B cell (primary cell): Measurements from ENCODE around the gene DPP9. TPM values are rescaled to one million over a fixed set of nuclear protein-coding genes. Genes with fewer than 3 reads are reported as not detected.

Experiments
- ATAC-seq: fragments of 200-7000 bp; cut with Tn5 transposase; one replicate; pipeline ENCODE4 v1.10.0; 2021; ENCODE audit warnings: low read depth, mild to moderate bottlenecking, moderate number of reproducible peaks, moderate library complexity
- CTCF ChIA-PET: fragments of 350-600 bp; sonication (Branson Sonifier 250); formaldehyde crosslinking; loops from one replicate; lab custom pipeline; 2021; ENCODE audit warnings: antibody characterized with exemption, inconsistent platforms; lab: Charles Lee
- POLR2A ChIA-PET: fragments of 350-600 bp; sonication (Branson Sonifier 250); formaldehyde crosslinking; loops from one replicate; lab custom pipeline; 2021; ENCODE audit warnings: antibody characterized with exemption; lab: Charles Lee
- DNase-seq: peaks from one replicate; pipeline ENCODE4 v3.0.0; 2013
- H2AFZ ChIP-seq: 2 replicates; pipeline ENCODE4 v1.6.1; 2012; ENCODE audit warnings: mild to moderate bottlenecking, low read depth, low read length; ENCODE audit not compliant: insufficient read depth, poor library complexity, severe bottlenecking
- H3K27ac ChIP-seq, 2 donors: 1 replicate in 1 of 2; 2 replicates in 1 of 2; pipeline ENCODE4 v1.5.1; 2012 to 2013; ENCODE audit warnings: low read length in 2 of 2, mild to moderate bottlenecking in 2 of 2, moderate library complexity in 1 of 2
- H3K27me3 ChIP-seq, 4 experiments: fragments of 200-600 bp in 1 of 4; sonication (generic) in 1 of 4; replicated peaks in 1 of 4; 1 replicate in 2 of 4; 2 replicates in 2 of 4; pipeline versions ENCODE4 v1.6.1 to v1.7.0; 2013 to 2016; ENCODE audit warnings: low read length in 3 of 4, mild to moderate bottlenecking in 2 of 4, mixed read lengths in 1 of 4, moderate library complexity in 1 of 4; ENCODE audit not compliant: insufficient read depth in 4 of 4, control insufficient read depth in 3 of 4; ENCODE audit errors: control extremely low read depth in 1 of 4
- H3K36me3 ChIP-seq, 2 experiments: replicated peaks in 1 of 2; 1 replicate in 1 of 2; 2 replicates in 1 of 2; pipeline versions ENCODE4 v1.6.1 to v1.7.1; 2013; ENCODE audit warnings: low read length in 1 of 2; ENCODE audit not compliant: insufficient read depth in 2 of 2, control insufficient read depth in 1 of 2; ENCODE audit errors: control extremely low read depth in 1 of 2, extremely low read depth in 1 of 2
- H3K4me1 ChIP-seq, 2 donors: fragments of 200-600 bp in 1 of 2; sonication (generic) in 1 of 2; 1 replicate in 1 of 2; 2 replicates in 1 of 2; pipeline versions ENCODE4 v1.5.1 to v1.6.1; 2013 to 2017; ENCODE audit warnings: low read length in 2 of 2; ENCODE audit not compliant: control insufficient read depth in 2 of 2, insufficient read depth in 2 of 2
- H3K4me2 ChIP-seq: replicated peaks from 2 replicates; pipeline ENCODE3; 2012; ENCODE audit warnings: mild to moderate bottlenecking, low read depth, low read length; ENCODE audit not compliant: poor library complexity, severe bottlenecking
- H3K4me3 ChIP-seq, 5 experiments: fragments of 200-600 bp in 1 of 5; sonication (generic) in 1 of 5; 1 replicate in 3 of 5; 2 replicates in 2 of 5; pipeline versions ENCODE4 v1.5.1 to v1.7.0; 2011 to 2016; ENCODE audit warnings: low read length in 4 of 5, mild to moderate bottlenecking in 4 of 5, low read depth in 2 of 5, control low read depth in 1 of 5, moderate library complexity in 1 of 5; ENCODE audit not compliant: insufficient read depth in 1 of 5; ENCODE audit errors: control extremely low read depth in 1 of 5, extremely low read depth in 1 of 5
- H3K79me2 ChIP-seq: fragments of 200-600 bp; sonication (generic); one replicate; pipeline ENCODE4 v1.6.0; 2016; ENCODE audit warnings: low read length; ENCODE audit not compliant: control insufficient read depth, insufficient read depth
- H3K9ac ChIP-seq: fragments of 200-600 bp; sonication (generic); 2 replicates; pipeline ENCODE4 v1.6.1; 2017; ENCODE audit warnings: mild to moderate bottlenecking, low read length, moderate library complexity
- H3K9me3 ChIP-seq, 3 donors: one replicate each; pipeline versions ENCODE4 v1.6.1 to v1.7.1; 2013; ENCODE audit warnings: low read length in 2 of 3; ENCODE audit not compliant: control insufficient read depth in 2 of 3, insufficient read depth in 1 of 3; ENCODE audit errors: control extremely low read depth in 1 of 3
- H4K20me1 ChIP-seq: 2 replicates; pipeline ENCODE4 v1.6.0; 2012; ENCODE audit warnings: mild to moderate bottlenecking, low read length; ENCODE audit not compliant: insufficient read depth, control insufficient read depth, poor library complexity, severe bottlenecking
- H3K27ac Mint-ChIP-seq: one replicate; pipeline ENCODE4 v1.8.0; 2021; ENCODE audit warnings: mixed read lengths
- H3K27me3 Mint-ChIP-seq: one replicate; pipeline ENCODE4 v1.8.0; 2021; ENCODE audit warnings: mixed read lengths
- H3K4me1 Mint-ChIP-seq: one replicate; pipeline ENCODE4 v1.8.0; 2021; ENCODE audit warnings: mixed read lengths
- H3K4me3 Mint-ChIP-seq: one replicate; pipeline ENCODE4 v1.8.0; 2021; ENCODE audit warnings: mixed read lengths
- H3K9me3 Mint-ChIP-seq: one replicate; pipeline ENCODE4 v1.8.0; 2022; ENCODE audit warnings: mixed read lengths; ENCODE audit not compliant: insufficient read depth
- EZH2 ChIP-seq: IDR thresholded peaks from 2 replicates; pipeline ENCODE4 v1.6.1; 2012; ENCODE audit warnings: borderline replicate concordance, low read depth, mild to moderate bottlenecking, moderate library complexity, low read length; ENCODE audit not compliant: insufficient read depth, poor library complexity, severe bottlenecking
- WGBS: methylation state at CpG from one replicate; pipeline ENCODE4 v1.1.5; 2013; ENCODE audit warnings: missing lambda C conversion rate; ENCODE audit not compliant: insufficient coverage; 5-methylcytosine and 5-hydroxymethylcytosine counted together
- intact Hi-C: fragments of 100-400 bp; cut with micrococcal nuclease; formaldehyde crosslinking; loops from one replicate; pipeline ENCODE4 v1.10.0; 2022
- polyA plus RNA-seq: library from polyadenylated mRNA; depleted of rRNA; stranded (reverse); fragments of >200 nt; gene quantifications from 2 replicates; pipeline ENCODE4 v1.2.3, GENCODE V29; 2012
- total RNA-seq, 2 donors: library from RNA; stranded (reverse); fragments of 120-200 nt in 1 of 2; gene quantifications; 1 replicate in 1 of 2; 2 replicates in 1 of 2; pipeline versions ENCODE4 v1.2.3 to v1.2.4, GENCODE V29; 2013 to 2022
- TF ChIP-seq, protein P1 (sequence below): fragments of 200-600 bp; IDR thresholded peaks from one replicate; pipeline ENCODE4 v1.8.0; 2022; ENCODE audit warnings: antibody characterized with exemption, mild to moderate bottlenecking

Gene DPP9
- total and polyA plus RNA-seq, 2 donors (not counting 1 experiment from before 2014, with no cell fraction given), result 47.3 to 109 TPM

DNA sequence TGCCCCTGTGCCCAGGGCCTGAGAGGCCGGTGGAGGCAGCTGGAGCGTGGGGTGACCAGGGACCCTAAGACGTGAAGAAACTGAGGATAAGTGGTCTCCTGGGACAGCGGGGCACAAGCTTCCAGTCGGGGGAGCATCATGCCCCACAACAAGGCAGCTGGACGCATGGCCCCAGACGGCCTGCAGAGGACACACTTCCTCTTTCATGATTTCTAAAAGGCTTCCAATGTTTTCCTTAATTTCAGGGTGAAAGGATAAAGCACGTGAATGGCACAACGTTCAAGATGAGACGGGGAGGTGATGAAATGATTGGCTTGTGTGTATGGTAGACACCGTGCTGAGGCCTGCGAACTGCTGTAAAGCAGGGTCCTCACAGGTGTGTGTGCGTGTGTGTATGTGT lies 33.3 kb downstream of the DPP9 start:
- Histone ChIP-seq H3K79me2 (no peaks in the 10 kb centered on the region), H3K27ac (no peak overlapping the region), H3K9ac (no peak overlapping the region), H2AFZ (no peak overlapping the region), H3K4me2 (no peak overlapping the region), H3K27me3 (no peaks in the 10 kb centered on the region), H3K9me3 (no peaks in the 10 kb centered on the region), H3K36me3 (peaks cover 0 to 88% of the 10 kb centered on the region in 2 experiments), H3K4me3 (no peak overlapping the region), H4K20me1 (no peaks in the 10 kb centered on the region), H3K4me1 (no peaks in the 10 kb centered on the region)
- ChIA-PET POLR2A (no interaction called here), CTCF (no interaction called here)
- TF ChIP-seq, protein P1, sequence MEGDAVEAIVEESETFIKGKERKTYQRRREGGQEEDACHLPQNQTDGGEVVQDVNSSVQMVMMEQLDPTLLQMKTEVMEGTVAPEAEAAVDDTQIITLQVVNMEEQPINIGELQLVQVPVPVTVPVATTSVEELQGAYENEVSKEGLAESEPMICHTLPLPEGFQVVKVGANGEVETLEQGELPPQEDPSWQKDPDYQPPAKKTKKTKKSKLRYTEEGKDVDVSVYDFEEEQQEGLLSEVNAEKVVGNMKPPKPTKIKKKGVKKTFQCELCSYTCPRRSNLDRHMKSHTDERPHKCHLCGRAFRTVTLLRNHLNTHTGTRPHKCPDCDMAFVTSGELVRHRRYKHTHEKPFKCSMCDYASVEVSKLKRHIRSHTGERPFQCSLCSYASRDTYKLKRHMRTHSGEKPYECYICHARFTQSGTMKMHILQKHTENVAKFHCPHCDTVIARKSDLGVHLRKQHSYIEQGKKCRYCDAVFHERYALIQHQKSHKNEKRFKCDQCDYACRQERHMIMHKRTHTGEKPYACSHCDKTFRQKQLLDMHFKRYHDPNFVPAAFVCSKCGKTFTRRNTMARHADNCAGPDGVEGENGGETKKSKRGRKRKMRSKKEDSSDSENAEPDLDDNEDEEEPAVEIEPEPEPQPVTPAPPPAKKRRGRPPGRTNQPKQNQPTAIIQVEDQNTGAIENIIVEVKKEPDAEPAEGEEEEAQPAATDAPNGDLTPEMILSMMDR, result no peak
- TF ChIP-seq EZH2, result no peak
- ATAC-seq (no peak), DNase-seq (no peak)
- Mint-ChIP-seq H3K4me3 (no peak overlapping the region), H3K27ac (no peak overlapping the region), H3K27me3 (no peaks in the 10 kb centered on the region), H3K9me3 (no peaks in the 10 kb centered on the region), H3K4me1 (no peaks in the 10 kb centered on the region)
- intact Hi-C loops, result no loop called here
- 91% methylated on average over 13 of the region's 13 CpGs for WGBS

DNA sequence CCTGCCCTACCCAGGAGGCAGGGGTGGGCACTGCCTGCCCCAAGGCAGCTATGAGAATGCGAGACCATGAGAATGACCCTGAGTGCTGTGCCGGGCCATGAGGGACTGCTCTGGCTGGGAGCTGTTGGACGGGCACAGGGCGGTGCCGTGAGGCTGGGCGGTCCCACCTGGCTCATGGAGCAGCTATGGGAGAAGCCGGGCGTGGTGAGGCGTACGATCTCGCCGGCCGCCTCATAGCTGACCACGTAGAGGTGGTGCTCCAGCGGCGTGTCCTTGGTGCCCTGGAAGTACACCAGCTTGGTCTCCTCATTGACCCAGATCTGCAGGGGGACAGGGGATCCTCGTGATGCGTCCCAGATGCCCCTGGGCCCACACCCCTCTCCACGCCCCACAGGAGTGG lies 34.2 kb downstream of the DPP9 start:
- Histone ChIP-seq H4K20me1 (no peaks in the 10 kb centered on the region), H3K27me3 (no peaks in the 10 kb centered on the region), H3K9ac (no peak overlapping the region), H3K36me3 (peaks cover 0 to 89% of the 10 kb centered on the region in 2 experiments), H3K4me3 (no peak overlapping the region), H2AFZ (no peak overlapping the region), H3K4me2 (no peak overlapping the region), H3K79me2 (no peaks in the 10 kb centered on the region), H3K9me3 (no peaks in the 10 kb centered on the region), H3K4me1 (no peaks in the 10 kb centered on the region), H3K27ac (no peak overlapping the region)
- intact Hi-C loops, result no loop called here
- no peaks in the 10 kb centered on the region for H3K27me3 Mint-ChIP-seq
- DNase-seq (no peak), ATAC-seq (no peak)
- 97% methylated on average over 19 of the region's 19 CpGs for WGBS
- no peak overlapping the region for H3K4me3 Mint-ChIP-seq
- ChIA-PET POLR2A (no interaction called here), CTCF (no interaction called here)
- H3K27ac Mint-ChIP-seq, result no peak overlapping the region
- no peaks in the 10 kb centered on the region for H3K4me1 Mint-ChIP-seq
- TF ChIP-seq EZH2, result no peak
- TF ChIP-seq, protein P1, result no peak
- no peaks in the 10 kb centered on the region for H3K9me3 Mint-ChIP-seq
